ELR (cell line): ENCODE data around the gene KPNB1.
A peak's percentile ranks its signal among the peaks of the same experiment; 100 is the strongest.

ENCODE experiments used
- DNase-seq: peaks from one replicate; pipeline ENCODE4 v3.0.0-alpha.2; 2015; ENCODE audit warnings: low read depth

The KPNB1 gene

GRCh38 chr17:47696717-47697642, 47.3 kb downstream of the KPNB1 start:
- DNase-seq: no peak

GRCh38 chr17:47697906-47698711, 48.4 kb downstream of the KPNB1 start:
- DNase-seq: no peak

GRCh38 chr17:47698749-47699535, 49.2 kb downstream of the KPNB1 start:
- peak; percentile 72 for DNase-seq

- DNase-seq: no peak
Observed at GRCh38 chr17:47699536-47699840, 49.8 kb downstream of the KPNB1 start.

GRCh38 chr17:47700471-47701449, 51.0 kb downstream of the KPNB1 start:
- DNase-seq: no peak

GRCh38 chr17:47701608-47702007, 51.9 kb downstream of the KPNB1 start:
- no peak for DNase-seq

GRCh38 chr17:47702391-47702995, 52.8 kb downstream of the KPNB1 start:
- no peak for DNase-seq

- DNase-seq: no peak
Observed at GRCh38 chr17:47703191-47703591, 53.5 kb downstream of the KPNB1 start.

- no peak for DNase-seq
Observed at GRCh38 chr17:47703671-47704070, 54.0 kb downstream of the KPNB1 start.

GRCh38 chr17:47704116-47704515, 54.4 kb downstream of the KPNB1 start:
- DNase-seq: no peak

GRCh38 chr17:47704736-47705135, 55.0 kb downstream of the KPNB1 start:
- no peak for DNase-seq

- no peak for DNase-seq
Observed at GRCh38 chr17:47705536-47706530, 56.1 kb downstream of the KPNB1 start.

- no peak for DNase-seq
Observed at GRCh38 chr17:47707056-47707804, 57.5 kb downstream of the KPNB1 start.

GRCh38 chr17:47707884-47708283, 58.2 kb downstream of the KPNB1 start:
- DNase-seq: no peak

- no peak for DNase-seq
Observed at GRCh38 chr17:47708312-47708863, 58.7 kb downstream of the KPNB1 start.

GRCh38 chr17:47708864-47709541, 59.3 kb downstream of the KPNB1 start:
- no peak for DNase-seq

GRCh38 chr17:47709594-47709993, 59.9 kb downstream of the KPNB1 start:
- DNase-seq: no peak
